ENCODE measurements around the gene FAM219A. TPM values are rescaled to one million over a fixed set of nuclear protein-coding genes. Genes with fewer than 3 reads are reported as not detected.

The FAM219A gene
- polyA plus RNA-seq, 3 donors: 0.61 to 15.3 (median 1.2) TPM

DNA sequence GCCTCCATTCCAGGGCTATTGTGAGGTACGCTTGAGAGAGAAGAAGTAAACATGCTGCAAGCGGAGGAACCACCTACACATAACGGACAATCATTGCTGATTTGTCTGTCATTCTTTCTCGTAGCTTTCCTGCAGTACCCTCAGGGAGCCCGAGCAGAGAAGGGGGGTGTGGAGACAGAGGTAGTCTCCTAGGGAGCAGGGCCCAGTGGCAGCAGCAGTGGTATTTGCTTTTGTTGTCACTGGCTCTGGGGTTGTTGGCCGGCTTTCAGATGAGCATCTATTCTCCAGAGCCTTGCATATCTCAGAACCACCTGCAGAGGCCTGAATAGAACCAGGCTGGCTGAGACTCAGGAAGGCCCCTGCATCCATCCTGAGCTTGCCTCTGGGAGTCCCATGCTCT is 44.5 kb upstream of the FAM219A start:
- H3K36me3 Mint-ChIP-seq: no peaks in the 10 kb centered on the region
- H3K27me3 Mint-ChIP-seq (ENCODE audit: low read depth in 3 of 3): peaks cover 3 to 8% (median 7%) of the 10 kb centered on the region in 3 donors
- H3K4me3 Mint-ChIP-seq: no peak overlapping the region
- peaks cover 2% of the 10 kb centered on the region for H3K4me1 Mint-ChIP-seq
- Histone ChIP-seq H3K79me2 (ENCODE audit: insufficient read depth, low read length) (no peaks in the 10 kb centered on the region), H3K4me3 (replicated peaks in 1 of 3; ENCODE audit: low read depth in 2 of 3, low read length in 3 of 3) (no peak overlapping the region), H3K4me2 (replicated peaks; ENCODE audit: extremely low read depth, low read length, poor library complexity, severe bottlenecking) (no peak overlapping the region), H3K9me3 (replicated peaks in 1 of 2; ENCODE audit: control insufficient read depth in 1 of 2, insufficient read depth in 1 of 2, low read length in 2 of 2) (no peaks in the 10 kb centered on the region), H3K4me1 (ENCODE audit: control insufficient read depth in 1 of 2, insufficient read depth in 2 of 2, low read length in 2 of 2) (no peaks in the 10 kb centered on the region), H3K27ac (ENCODE audit: low read depth in 1 of 2, low read length in 2 of 2) (no peak overlapping the region), H4K20me1 (ENCODE audit: insufficient read depth, low read length) (no peaks in the 10 kb centered on the region), H3K27me3 (ENCODE audit: control insufficient read depth in 2 of 2, insufficient read depth in 2 of 2, low read length in 2 of 2) (no peaks in the 10 kb centered on the region), H2AFZ (ENCODE audit: insufficient read depth, low read depth, low read length, poor library complexity, severe bottlenecking) (no peak overlapping the region), H3K9ac (ENCODE audit: insufficient read depth, low read length, poor library complexity, severe bottlenecking) (no peak overlapping the region), H3K36me3 (replicated peaks in 1 of 2; ENCODE audit: control insufficient read depth in 1 of 2, insufficient read depth in 2 of 2, low read length in 2 of 2) (no peaks in the 10 kb centered on the region)
- intact Hi-C loops (cut with micrococcal nuclease): no loop called here
- TF ChIP-seq, protein P1, sequence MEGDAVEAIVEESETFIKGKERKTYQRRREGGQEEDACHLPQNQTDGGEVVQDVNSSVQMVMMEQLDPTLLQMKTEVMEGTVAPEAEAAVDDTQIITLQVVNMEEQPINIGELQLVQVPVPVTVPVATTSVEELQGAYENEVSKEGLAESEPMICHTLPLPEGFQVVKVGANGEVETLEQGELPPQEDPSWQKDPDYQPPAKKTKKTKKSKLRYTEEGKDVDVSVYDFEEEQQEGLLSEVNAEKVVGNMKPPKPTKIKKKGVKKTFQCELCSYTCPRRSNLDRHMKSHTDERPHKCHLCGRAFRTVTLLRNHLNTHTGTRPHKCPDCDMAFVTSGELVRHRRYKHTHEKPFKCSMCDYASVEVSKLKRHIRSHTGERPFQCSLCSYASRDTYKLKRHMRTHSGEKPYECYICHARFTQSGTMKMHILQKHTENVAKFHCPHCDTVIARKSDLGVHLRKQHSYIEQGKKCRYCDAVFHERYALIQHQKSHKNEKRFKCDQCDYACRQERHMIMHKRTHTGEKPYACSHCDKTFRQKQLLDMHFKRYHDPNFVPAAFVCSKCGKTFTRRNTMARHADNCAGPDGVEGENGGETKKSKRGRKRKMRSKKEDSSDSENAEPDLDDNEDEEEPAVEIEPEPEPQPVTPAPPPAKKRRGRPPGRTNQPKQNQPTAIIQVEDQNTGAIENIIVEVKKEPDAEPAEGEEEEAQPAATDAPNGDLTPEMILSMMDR (IDR thresholded peaks at IDR 0.05): no peak
- DNase-seq: no peak
- no peak overlapping the region for H3K27ac Mint-ChIP-seq
- H3K9me3 Mint-ChIP-seq: no peaks in the 10 kb centered on the region
- 100% methylated on average over 1 of the region's 6 CpGs for WGBS (ENCODE audit: insufficient coverage)

DNA sequence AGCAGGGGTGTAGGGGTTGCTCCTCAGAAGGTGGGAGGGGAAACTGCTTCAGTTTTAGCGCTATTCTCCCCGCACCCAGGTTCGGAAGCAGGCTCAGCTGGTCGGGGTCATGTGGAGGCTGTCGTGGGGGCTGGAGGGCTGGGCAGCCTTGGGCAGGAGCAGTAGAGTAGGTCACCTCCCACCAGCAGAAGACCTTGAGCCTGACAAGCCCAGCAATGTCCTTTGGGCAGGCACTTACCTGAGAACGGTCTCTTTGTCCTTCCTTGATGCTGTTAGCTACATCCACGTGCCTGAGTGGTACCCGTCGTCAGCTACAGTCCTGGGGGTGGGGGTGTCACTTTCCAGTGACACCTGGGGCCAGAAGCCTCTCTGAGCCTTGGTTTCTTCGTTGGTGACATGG is 44.1 kb upstream of the FAM219A start:
- Mint-ChIP-seq H3K36me3 (no peaks in the 10 kb centered on the region), H3K27me3 (ENCODE audit: low read depth in 3 of 3) (peaks cover 3 to 11% (median 7%) of the 10 kb centered on the region in 3 donors), H3K4me3 (no peak overlapping the region), H3K9me3 (no peaks in the 10 kb centered on the region), H3K27ac (no peak overlapping the region), H3K4me1 (peaks cover 2% of the 10 kb centered on the region)
- Histone ChIP-seq H3K36me3 (replicated peaks in 1 of 2; ENCODE audit: control insufficient read depth in 1 of 2, insufficient read depth in 2 of 2, low read length in 2 of 2) (no peaks in the 10 kb centered on the region), H3K9ac (ENCODE audit: insufficient read depth, low read length, poor library complexity, severe bottlenecking) (no peak overlapping the region), H3K9me3 (replicated peaks in 1 of 2; ENCODE audit: control insufficient read depth in 1 of 2, insufficient read depth in 1 of 2, low read length in 2 of 2) (no peaks in the 10 kb centered on the region), H4K20me1 (ENCODE audit: insufficient read depth, low read length) (no peaks in the 10 kb centered on the region), H3K79me2 (ENCODE audit: insufficient read depth, low read length) (no peaks in the 10 kb centered on the region), H2AFZ (ENCODE audit: insufficient read depth, low read depth, low read length, poor library complexity, severe bottlenecking) (no peak overlapping the region), H3K27me3 (ENCODE audit: control insufficient read depth in 2 of 2, insufficient read depth in 2 of 2, low read length in 2 of 2) (no peaks in the 10 kb centered on the region), H3K4me1 (ENCODE audit: control insufficient read depth in 1 of 2, insufficient read depth in 2 of 2, low read length in 2 of 2) (no peaks in the 10 kb centered on the region), H3K27ac (ENCODE audit: low read depth in 1 of 2, low read length in 2 of 2) (no peak overlapping the region), H3K4me3 (replicated peaks in 1 of 3; ENCODE audit: low read depth in 2 of 3, low read length in 3 of 3) (no peak overlapping the region), H3K4me2 (replicated peaks; ENCODE audit: extremely low read depth, low read length, poor library complexity, severe bottlenecking) (no peak overlapping the region)
- no peak for DNase-seq
- 82% methylated on average over 9 of the region's 10 CpGs for WGBS (ENCODE audit: insufficient coverage)
- TF ChIP-seq, protein P1 (IDR thresholded peaks at IDR 0.05): no peak
- intact Hi-C loops (cut with micrococcal nuclease): no loop called here

All from CD14-positive monocyte (primary cell).